ENCODE results near the gene RTF1.
A peak's percentile ranks its signal among the peaks of the same experiment; 100 is the strongest.

Gene RTF1

GRCh38 chr15:41487802-41488201 is 70.9 kb downstream of the RTF1 start:
- DNase-seq (ENCODE audit: low read depth), result no peak

DNA sequence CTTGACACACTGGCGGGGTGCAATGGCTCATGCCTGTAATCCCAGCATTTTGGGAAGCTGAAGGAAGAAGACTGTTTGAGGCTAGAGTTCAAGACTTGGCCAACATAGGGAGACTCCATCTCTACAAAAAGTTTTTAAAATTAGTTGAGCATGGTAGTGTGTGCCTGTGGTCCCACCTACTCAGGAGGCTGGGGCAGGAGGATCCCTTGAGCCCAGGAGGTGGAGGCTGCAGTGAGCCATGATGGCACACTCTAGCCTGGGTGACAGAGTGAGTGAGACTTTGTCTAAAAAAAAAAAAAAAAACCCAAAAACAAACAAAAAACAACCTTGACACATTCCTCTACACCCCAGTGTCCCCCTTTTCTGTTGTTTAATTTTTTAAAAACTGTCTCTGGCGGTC is 72.7 kb downstream of the RTF1 start:
- DNase-seq (ENCODE audit: low read depth), result no peak

GRCh38 chr15:41490355-41490754 is 73.5 kb downstream of the RTF1 start:
- DNase-seq (ENCODE audit: low read depth), result no peak

- DNase-seq (ENCODE audit: low read depth), result no peak
These were observed 75.0 kb downstream of the RTF1 start for GRCh38 chr15:41491889-41492288.

GRCh38 chr15:41492597-41493204 is 75.8 kb downstream of the RTF1 start:
- no peak for DNase-seq (ENCODE audit: low read depth)

GRCh38 chr15:41493205-41493901 is 76.5 kb downstream of the RTF1 start, which contains the start of gene ITPKA:
Gene ITPKA (plus strand): TSS chr15:41493874. CDS start chr15:41493928, 54 bp downstream.
- DNase-seq (ENCODE audit: low read depth), result peak; percentile 76

DNA sequence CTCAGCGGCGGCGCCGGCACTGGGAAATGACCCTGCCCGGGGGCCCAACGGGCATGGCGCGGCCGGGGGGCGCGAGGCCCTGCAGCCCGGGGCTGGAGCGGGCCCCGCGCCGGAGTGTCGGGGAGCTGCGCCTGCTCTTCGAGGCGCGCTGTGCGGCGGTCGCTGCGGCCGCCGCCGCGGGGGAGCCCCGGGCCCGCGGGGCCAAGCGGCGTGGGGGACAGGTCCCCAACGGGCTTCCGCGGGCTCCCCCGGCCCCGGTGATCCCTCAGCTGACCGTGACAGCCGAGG is 77.0 kb downstream of the RTF1 start:
- DNase-seq (ENCODE audit: low read depth), result no peak

- no peak for DNase-seq (ENCODE audit: low read depth)
These were observed 77.5 kb downstream of the RTF1 start for GRCh38 chr15:41494190-41494921.

GRCh38 chr15:41494922-41495735 is 78.2 kb downstream of the RTF1 start:
- DNase-seq (ENCODE audit: low read depth), result no peak

DNA sequence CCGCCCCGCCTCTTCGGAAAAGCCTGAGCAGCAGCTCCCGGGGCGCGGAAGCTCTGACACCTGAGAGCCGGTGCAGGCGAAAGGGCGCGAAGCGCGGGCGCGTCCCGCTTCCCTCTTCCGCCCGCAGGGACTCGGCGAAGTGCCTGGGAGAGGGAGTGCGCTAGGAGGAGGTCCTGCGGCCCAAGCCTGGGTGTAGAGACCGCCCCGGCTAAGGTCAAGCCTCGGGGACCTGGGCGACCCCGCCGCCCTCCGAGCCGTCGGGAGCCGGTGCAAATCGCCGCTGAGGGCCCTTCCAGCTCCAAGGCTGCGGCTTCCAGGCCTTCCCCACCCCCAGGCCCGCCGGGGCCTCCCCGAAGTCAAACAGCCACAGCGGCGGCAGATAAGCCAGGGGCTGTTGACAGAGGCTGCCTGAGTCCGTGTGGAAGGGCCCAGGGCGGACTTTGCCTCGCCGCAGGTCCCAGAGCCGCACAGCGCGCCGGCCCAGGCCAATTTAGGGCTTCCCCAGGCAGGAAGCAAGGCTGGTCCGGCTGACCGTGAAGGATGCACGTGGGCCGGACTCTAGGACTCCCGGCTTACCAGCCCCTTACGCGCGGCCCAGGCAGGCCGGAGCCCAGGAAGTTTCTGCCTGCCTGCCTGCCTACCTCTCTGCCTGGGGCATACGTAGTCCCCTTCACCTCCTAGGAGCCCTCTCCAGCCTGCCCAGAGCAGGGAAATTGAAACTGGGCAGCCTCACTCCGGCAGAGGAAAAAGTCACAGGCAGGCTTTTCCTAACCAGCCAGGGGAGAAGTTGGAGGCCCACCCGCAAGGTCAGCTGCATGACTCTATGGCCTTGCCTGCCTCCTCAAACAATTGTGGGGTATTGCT is 79.1 kb downstream of the RTF1 start:
- DNase-seq (ENCODE audit: low read depth), result no peak

DNA sequence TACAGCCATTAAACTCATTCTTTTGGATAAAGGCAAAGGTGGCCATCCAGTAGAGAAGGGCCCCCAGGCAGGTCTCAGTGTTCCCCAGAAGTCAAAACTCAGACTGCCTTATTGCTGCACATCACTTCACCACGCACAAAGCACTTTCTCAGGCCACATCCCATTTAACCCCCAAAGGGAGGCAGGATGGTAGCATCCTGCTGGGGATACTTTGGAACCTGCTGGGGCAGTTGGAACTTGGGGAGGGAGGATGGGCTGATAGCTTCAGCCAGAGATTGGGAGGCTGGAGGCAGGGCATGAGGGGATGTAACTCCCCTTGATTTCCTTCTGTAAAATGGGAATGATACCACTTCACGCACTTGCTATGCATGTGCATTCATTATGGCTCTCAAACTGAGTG is 81.8 kb downstream of the RTF1 start:
- no peak for DNase-seq (ENCODE audit: low read depth)

- DNase-seq (ENCODE audit: low read depth), result no peak
These were observed 82.4 kb downstream of the RTF1 start for GRCh38 chr15:41499109-41499851.

DNA sequence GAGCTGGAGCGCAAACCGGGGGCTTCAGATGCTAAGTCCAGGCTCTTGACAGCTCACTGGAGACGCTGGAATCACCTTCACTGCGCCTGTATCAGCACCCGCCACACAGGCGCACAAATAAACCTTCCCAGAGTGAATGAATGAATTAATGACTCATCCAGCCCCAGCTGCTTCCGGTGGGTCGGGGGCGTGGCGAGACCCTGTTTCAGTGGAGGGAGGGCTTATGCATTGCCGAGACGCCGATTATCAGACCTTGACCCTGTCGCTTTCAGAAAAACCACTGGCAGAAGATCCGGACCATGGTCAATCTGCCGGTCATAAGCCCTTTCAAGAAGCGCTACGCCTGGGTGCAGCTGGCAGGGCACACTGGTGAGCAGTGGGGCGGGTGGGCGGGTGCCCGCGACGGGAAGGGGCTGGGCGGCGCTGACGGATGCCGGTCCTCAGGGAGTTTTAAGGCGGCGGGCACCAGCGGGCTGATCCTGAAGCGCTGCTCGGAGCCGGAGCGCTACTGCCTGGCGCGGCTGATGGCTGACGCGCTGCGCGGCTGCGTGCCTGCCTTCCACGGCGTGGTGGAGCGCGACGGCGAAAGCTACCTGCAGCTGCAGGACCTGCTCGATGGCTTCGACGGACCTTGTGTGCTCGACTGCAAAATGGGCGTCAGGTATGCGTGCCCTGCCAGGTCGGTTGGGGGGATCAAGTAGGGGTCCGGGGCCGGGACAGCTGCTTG is 84.5 kb downstream of the RTF1 start:
- DNase-seq (ENCODE audit: low read depth), result no peak

DNA sequence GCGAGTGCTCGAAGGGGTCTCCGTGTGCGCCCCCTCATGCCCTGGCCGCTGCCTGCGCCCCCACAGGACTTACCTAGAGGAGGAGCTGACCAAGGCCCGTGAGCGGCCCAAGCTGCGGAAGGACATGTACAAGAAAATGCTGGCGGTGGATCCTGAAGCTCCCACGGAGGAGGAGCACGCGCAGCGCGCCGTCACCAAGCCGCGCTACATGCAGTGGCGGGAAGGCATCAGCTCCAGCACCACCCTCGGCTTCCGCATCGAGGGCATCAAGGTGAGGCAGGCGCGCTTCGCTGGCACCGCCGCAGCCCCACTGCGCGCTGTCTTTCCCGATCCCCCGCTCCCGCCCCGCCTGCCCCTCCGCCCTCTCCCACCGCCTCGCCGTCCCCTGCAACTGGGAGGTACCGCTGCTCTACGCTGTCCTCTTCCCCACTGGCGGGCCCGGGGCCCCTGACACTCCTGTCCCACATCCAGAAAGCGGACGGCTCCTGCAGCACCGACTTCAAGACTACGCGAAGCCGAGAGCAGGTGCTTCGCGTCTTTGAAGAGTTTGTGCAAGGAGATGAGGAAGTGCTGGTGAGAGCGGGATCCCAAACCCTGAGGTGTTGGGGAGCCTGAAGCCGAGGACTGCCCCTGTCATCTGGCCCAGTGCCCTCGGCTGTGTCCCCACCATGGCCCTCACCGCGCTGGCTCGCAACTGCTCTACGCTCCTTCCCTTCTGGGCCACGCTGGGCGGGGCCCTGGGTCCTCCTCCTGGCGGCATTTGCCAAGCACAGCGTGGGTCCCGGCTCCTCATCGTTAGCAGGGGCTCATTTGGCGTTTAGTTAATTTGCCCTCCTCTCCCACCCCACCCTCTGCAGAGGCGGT is 85.3 kb downstream of the RTF1 start:
- DNase-seq (ENCODE audit: low read depth), result no peak

DNA sequence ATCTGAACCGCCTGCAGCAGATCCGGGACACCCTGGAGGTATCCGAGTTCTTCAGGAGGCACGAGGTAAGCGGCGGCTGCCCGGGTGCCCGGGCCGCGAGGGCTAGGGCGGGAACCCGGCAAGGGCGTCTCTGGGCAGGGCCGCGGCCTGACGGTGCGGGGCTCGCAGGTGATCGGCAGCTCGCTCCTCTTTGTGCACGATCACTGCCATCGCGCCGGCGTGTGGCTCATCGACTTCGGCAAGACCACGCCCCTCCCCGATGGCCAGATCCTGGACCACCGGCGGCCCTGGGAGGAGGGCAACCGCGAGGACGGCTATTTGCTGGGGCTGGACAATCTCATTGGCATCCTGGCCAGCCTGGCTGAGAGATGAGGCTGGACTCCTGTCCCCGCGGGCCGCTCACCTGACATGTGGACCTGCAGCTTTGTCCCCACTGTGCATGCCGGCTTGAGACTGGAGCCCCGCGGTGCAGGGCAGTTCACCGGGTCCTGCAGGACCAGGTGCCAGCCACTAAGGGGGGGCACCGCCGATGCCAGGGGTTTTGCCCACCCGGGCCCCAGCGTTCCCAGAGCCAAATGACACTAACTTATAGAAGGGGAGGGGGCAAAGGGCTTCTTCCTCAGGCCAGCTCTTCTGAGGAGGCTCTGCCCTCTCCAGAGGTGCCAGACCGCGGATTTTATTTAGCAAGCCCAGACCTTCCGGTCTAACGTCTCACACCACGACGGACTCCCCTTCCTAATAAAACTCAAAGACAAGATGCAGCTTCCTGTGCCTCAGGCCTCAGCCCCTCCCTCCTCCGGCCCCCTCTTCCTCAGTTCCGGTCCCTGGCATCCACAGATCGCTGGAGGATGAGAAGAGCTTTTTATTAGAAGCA is 86.1 kb downstream of the RTF1 start:
- no peak for DNase-seq (ENCODE audit: low read depth)

DNA sequence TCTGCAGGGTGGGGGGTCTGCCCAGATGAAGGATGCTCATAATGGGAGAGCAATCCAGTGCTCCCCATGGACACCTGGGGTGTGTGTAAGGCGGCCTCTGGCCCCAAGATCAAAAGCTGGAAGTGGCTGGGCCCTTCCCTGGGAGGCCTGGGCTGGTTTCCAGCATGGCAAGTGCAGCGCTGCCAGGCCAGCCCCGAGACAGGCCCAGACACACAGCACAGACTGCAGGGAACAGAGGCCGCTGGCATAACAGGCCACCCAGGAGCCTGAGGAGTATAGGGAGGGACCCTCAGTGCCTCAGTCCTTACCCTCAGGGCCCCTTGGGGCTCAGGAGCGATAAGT is 86.7 kb downstream of the RTF1 start:
- DNase-seq (ENCODE audit: low read depth), result no peak

DNA sequence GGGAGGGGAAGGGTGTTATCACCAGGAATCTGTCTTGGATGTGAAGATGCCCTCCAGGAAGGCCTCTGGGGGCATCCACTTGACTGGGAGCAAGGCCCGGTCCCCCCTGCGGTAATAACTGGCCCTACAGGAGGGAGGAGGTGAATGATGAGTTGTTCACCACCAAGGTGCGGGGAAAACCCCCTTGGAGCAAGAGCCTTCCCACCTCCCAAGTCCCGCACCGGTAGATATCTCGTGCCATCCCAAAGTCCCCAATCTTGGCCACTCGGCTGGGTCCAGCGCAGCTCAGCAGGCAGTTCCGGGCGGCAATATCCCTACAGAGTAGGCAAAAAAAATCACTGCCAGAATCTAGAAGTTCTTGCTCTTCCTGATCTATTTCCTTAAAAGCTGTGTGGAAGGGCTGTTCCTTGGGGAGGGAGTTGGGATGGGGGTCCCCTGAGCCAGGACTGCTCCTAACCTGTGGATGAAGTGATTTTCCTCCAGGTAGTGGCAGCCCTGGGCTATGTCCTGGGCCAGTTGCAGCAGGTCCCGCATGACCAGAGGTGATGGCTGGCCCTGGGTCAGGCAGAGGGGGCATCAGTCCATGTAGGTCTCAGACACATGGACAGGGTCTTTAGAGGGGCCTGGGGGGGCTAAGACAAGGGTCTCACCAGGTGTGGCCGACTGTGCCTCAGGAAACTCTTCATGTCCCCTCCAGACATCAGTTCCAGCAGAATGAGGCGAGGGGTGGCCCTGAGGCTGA is 88.0 kb downstream of the RTF1 start:
- DNase-seq (ENCODE audit: low read depth), result no peak

DNA sequence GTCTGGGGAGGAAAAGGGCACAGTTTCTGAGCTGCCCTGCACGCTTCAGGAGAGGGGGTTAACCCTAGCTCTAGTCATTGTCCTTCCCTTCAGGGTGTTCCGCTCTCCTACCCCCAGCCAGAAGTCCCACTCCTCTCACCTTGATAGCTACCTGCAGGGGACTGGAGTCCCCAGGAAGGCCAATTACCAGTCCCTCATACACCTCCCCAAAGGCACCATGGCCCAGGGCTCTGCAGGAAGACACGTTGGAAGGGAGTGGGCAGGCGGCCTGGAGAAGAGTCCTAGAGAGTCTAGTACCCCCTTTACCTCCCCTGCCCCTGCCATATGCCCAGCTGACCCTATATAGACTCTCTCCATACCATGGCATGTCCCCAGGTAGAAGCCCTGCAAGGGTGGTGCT is 88.9 kb downstream of the RTF1 start:
- no peak for DNase-seq (ENCODE audit: low read depth)
